ENCODE results near the gene CALCOCO2. TPM values are rescaled to one million over a fixed set of nuclear protein-coding genes. Genes with fewer than 3 reads are reported as not detected.
A peak's percentile ranks its signal among the peaks of the same experiment; 100 is the strongest.

The CALCOCO2 gene
- total and polyA plus RNA-seq, 2 of the 13 experiments (the other 11 are each of a cell fraction or from before 2014, with no cell fraction given): 72.9 to 111 TPM

DNA sequence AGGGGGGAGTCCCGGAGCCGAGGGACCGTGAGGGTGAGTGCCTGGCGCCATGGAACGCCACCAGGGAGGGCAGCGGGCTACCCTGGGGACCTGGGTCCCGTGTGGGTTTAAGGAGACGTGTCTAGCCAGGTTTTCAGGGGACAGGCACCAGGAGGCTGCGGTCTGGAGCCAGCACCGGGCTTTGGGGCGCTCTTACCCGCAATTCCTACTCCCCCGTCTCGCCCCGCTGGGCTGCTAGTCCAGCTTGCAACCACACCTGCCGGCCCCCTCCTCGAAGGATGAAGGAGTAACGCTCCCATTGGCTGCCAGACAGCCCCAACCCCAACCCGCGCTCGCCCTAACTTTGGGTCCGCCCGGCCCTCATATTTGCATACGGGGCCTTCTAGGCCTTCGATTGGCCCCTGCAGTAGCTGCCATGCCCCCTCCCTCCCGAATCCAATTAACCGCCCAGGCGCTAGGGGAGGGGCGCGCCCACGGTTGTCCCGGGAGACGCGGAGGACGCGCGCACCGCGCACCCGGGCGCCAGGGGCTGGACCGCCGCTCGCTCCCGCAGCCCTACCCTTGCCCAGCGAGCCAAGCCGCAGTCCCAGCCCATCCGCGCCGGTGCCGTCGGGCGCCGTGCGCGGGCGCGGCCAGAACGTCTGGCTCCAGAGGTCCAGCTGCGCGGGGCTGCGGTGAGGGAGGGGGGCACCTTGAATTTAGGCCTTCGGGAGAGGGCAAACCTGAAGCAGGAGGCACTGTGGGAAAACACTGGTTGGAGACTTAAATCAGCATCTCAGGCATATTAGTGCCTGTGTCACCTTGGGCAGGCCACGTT lies 13.9 kb upstream of the CALCOCO2 start, which contains the start of gene TTLL6 (continued):
- TF ChIP-seq, protein P1, sequence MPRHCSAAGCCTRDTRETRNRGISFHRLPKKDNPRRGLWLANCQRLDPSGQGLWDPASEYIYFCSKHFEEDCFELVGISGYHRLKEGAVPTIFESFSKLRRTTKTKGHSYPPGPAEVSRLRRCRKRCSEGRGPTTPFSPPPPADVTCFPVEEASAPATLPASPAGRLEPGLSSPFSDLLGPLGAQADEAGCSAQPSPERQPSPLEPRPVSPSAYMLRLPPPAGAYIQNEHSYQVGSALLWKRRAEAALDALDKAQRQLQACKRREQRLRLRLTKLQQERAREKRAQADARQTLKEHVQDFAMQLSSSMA (CRISPR knock-in tag; IDR thresholded peaks at IDR 0.05): no peak
- 0 out of 2 replicates have a peak, but pooled peaks have one; percentile 29 for TF ChIP-seq HOXA3 (CRISPR knock-in tag; IDR thresholded peaks at IDR 0.05)
- peak; percentile 55; the same call in 1 of the 2 replicates for TF ChIP-seq ZFP36L1 (CRISPR knock-in tag; IDR thresholded peaks at IDR 0.05)
- no peak for TF ChIP-seq ZNF205 (CRISPR knock-in tag; IDR thresholded peaks at IDR 0.05)
- peak; percentile 54; the same call in 1 of the 2 replicates for TF ChIP-seq ZNF383 (CRISPR knock-in tag; IDR thresholded peaks at IDR 0.05; ENCODE audit: borderline replicate concordance)
- no peak; the same call in 1 of the 2 replicates for TF ChIP-seq NR2C2 (CRISPR knock-in tag; IDR thresholded peaks at IDR 0.05; ENCODE audit: borderline replicate concordance)
- TF ChIP-seq, protein P2, sequence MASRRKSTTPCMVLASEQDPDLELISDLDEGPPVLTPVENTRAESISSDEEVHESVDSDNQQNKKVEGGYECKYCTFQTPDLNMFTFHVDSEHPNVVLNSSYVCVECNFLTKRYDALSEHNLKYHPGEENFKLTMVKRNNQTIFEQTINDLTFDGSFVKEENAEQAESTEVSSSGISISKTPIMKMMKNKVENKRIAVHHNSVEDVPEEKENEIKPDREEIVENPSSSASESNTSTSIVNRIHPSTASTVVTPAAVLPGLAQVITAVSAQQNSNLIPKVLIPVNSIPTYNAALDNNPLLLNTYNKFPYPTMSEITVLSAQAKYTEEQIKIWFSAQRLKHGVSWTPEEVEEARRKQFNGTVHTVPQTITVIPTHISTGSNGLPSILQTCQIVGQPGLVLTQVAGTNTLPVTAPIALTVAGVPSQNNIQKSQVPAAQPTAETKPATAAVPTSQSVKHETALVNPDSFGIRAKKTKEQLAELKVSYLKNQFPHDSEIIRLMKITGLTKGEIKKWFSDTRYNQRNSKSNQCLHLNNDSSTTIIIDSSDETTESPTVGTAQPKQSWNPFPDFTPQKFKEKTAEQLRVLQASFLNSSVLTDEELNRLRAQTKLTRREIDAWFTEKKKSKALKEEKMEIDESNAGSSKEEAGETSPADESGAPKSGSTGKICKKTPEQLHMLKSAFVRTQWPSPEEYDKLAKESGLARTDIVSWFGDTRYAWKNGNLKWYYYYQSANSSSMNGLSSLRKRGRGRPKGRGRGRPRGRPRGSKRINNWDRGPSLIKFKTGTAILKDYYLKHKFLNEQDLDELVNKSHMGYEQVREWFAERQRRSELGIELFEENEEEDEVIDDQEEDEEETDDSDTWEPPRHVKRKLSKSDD (CRISPR knock-in tag; IDR thresholded peaks at IDR 0.05; ENCODE audit: low read depth): peak; percentile 67; the same call in 1 of the 2 replicates
- TF ChIP-seq, protein P3, sequence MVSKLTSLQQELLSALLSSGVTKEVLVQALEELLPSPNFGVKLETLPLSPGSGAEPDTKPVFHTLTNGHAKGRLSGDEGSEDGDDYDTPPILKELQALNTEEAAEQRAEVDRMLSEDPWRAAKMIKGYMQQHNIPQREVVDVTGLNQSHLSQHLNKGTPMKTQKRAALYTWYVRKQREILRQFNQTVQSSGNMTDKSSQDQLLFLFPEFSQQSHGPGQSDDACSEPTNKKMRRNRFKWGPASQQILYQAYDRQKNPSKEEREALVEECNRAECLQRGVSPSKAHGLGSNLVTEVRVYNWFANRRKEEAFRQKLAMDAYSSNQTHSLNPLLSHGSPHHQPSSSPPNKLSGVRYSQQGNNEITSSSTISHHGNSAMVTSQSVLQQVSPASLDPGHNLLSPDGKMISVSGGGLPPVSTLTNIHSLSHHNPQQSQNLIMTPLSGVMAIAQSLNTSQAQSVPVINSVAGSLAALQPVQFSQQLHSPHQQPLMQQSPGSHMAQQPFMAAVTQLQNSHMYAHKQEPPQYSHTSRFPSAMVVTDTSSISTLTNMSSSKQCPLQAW (CRISPR knock-in tag; IDR thresholded peaks at IDR 0.05): 0 out of 2 replicates have a peak, but pooled peaks have one; percentile 7
- TF ChIP-seq ZNF441 (CRISPR knock-in tag; IDR thresholded peaks at IDR 0.05; ENCODE audit: borderline replicate concordance): peak; percentile 68; the same call in 1 of the 2 replicates
- no peak for TF ChIP-seq STAT5B (CRISPR knock-in tag; IDR thresholded peaks at IDR 0.05)
- 0 out of 2 replicates have a peak, but pooled peaks have one; percentile 64 for TF ChIP-seq PAX8 (CRISPR knock-in tag; IDR thresholded peaks at IDR 0.05; ENCODE audit: borderline replicate concordance)
- no peak for TF ChIP-seq ZGPAT (CRISPR knock-in tag; IDR thresholded peaks at IDR 0.05)
- no peak for TF ChIP-seq ZNF878 (CRISPR knock-in tag; IDR thresholded peaks at IDR 0.05)
- TF ChIP-seq, protein P4, sequence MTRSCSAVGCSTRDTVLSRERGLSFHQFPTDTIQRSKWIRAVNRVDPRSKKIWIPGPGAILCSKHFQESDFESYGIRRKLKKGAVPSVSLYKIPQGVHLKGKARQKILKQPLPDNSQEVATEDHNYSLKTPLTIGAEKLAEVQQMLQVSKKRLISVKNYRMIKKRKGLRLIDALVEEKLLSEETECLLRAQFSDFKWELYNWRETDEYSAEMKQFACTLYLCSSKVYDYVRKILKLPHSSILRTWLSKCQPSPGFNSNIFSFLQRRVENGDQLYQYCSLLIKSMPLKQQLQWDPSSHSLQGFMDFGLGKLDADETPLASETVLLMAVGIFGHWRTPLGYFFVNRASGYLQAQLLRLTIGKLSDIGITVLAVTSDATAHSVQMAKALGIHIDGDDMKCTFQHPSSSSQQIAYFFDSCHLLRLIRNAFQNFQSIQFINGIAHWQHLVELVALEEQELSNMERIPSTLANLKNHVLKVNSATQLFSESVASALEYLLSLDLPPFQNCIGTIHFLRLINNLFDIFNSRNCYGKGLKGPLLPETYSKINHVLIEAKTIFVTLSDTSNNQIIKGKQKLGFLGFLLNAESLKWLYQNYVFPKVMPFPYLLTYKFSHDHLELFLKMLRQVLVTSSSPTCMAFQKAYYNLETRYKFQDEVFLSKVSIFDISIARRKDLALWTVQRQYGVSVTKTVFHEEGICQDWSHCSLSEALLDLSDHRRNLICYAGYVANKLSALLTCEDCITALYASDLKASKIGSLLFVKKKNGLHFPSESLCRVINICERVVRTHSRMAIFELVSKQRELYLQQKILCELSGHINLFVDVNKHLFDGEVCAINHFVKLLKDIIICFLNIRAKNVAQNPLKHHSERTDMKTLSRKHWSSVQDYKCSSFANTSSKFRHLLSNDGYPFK (CRISPR knock-in tag; IDR thresholded peaks at IDR 0.05; ENCODE audit: borderline replicate concordance): peak; percentile 34; the same call in 1 of the 2 replicates
- TF ChIP-seq ZNF563 (CRISPR knock-in tag; IDR thresholded peaks at IDR 0.05): 0 out of 2 replicates have a peak, but pooled peaks have one; percentile 46
- TF ChIP-seq ZFP91 (CRISPR knock-in tag; IDR thresholded peaks at IDR 0.05; ENCODE audit: borderline replicate concordance): no peak
